ENCODE measurements around the gene ZC3H8.
A peak's percentile ranks its signal among the peaks of the same experiment; 100 is the strongest.

The ZC3H8 gene

DNA sequence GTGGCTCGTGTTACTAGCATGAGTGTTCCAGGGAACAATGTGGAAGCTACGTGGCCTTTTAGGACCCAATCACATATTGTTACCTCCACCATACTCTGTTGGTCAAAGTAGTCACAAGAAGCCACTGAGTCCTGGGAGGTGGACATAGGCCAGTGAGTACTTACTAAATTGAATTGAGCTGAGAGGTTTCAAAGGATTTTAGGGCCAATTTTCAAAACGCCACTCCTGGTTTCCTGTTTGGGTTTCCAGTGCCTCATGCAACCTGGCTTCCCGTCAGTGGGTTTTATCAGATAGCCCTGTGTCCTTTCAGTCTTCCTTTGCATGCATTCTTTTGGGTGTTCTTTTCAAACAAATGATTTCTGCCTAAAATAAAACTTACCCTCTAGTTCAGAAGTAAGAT is 60.4 kb downstream of the ZC3H8 start:
- DNase-seq, result no peak

DNA sequence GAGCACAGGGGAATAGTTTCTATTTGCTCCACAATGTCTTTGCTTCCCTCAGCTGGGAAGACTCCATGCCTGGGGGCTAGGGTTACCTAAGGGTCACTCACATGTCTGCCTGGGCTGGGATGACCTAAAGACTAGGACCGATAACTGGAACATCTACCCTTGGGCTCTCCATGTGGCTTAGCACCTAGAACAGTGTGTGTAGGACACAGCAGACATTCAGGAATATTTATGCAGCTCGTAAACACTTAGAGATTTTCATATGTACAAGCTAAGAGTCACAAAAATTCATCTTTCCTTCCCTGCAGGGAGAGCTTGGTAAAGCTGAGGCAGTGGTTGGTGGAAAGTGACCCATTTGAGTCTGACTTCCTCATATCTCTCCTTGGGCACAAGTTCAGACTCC is 60.8 kb downstream of the ZC3H8 start:
- DNase-seq, result no peak

DNA sequence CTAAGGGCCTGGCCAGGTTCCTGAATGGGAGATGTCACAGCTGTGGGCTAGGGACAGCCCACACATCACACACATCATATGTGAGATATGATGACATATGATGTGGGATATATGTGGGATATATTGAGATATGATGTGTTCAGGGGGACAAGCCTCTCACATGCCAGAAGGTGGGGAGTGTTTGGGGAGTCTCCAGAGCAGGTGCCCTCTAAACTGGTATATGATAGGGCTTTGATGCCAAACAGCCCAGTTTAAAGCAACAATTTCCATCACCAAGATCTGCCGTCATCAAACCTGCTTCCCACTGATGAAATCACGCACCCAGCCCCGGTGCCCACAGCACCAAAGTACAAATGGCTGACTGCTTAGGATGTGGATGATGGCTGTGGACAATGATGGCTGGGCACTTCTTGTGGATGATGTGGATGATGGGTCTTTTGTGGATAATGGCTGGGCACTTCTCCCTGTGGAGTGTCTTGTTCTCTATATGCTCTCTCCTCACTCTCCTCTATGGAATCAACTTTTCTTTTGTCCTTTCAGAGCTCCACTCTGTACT is 65.8 kb downstream of the ZC3H8 start:
- no peak for DNase-seq

DNA sequence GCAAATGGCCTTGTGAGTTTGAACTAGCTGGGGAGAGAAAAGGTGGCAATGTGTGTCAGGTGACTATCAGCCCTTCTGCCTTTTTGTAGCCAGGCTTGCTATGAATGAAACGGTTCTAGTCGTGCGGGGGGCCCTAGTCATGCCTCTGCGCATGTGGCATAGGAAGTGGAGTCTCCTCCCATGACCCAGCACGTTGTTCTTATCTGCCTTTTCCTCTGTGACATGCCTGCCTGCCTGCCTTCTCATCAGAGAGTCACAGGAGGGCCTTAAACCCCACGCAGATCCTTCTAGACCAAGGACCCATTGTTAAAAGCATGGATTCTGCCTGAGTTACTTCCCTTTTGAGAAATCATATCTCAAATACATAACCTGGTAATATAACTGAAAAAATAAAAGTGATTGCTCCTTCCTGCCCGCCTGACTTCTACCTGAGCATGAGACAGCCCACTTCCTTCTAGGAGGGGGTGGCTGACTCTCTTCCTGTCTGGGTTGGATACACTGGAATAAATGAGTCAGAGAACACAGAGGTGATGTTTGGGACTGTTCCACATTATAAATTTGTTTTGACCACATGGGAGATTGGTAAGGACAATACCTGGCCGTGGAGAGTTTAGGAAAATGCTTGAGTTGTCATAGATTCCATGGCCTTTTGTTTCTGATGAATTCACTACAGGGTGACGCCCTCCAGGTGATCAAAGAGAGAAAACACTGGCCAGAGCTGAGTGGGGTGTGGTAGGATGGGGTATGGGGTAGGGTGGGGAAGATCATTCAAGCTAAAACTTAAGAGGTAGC is 66.8 kb downstream of the ZC3H8 start:
- DNase-seq, result peak; percentile 86

DNA sequence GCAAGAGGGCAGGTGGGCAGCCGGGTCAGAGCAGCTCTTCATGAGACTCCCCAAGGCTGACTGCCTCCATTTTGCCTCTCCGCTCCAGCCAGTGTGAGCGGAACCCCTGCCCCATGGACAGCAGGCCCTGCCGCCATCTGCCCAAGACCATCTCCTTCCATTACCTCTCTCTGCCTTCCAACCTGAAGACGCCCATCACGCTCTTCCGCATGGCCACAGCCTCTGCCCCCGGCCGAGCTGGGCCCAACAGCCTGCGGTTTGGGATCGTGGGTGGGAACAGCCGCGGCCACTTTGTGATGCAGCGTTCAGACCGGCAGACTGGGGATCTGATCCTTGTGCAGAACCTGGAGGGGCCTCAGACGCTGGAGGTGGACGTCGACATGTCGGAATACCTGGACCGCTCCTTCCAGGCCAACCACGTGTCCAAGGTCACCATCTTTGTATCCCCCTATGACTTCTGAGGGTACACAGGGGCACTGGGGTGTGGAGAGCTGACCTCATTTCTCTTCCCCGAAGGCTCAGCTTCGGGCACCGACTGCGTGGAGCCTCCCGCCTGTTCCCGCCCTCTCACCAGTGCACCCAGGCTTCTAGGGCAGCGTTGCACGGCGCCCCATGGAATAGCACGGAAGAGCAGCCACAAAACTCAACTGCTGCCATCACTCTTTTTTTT is 67.7 kb downstream of the ZC3H8 start:
- DNase-seq, result no peak

DNA sequence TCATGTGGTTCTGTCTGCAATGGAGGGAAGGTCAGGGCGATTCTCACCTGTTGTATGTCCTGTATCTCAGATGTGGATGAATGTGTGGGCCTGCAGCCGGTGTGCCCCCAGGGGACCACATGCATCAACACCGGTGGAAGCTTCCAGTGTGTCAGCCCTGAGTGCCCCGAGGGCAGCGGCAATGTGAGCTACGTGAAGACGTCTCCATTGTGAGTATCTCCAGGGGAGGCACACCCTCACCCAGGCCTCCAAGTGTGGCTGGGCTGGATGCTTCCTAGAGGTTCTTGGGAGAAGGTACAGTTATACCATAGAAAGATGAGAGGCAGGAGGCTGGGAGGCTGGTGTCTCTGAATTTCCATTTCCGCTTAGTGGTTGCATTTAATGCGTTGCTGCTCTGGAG is 69.7 kb downstream of the ZC3H8 start:
- DNase-seq, result no peak

DNA sequence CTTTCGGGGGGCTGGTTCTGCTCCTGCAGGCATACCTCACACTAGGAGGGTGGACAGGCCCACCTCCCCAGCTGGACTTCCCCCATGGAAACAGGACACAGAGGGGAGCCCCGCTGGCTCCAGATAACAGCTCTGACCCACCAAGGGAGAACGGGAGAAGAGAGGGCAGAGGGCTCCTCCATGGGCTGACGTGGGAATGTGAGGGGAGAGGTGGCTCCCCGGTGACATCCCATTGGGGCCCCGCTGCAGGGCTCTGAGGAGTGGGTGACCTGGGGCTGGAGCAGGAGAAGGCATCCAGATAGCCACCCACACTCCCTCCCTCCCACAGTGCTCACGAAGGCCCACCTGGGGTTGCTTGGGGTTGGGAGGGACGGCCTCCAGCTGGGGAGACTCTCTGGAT is 70.7 kb downstream of the ZC3H8 start:
- no peak for DNase-seq

DNA sequence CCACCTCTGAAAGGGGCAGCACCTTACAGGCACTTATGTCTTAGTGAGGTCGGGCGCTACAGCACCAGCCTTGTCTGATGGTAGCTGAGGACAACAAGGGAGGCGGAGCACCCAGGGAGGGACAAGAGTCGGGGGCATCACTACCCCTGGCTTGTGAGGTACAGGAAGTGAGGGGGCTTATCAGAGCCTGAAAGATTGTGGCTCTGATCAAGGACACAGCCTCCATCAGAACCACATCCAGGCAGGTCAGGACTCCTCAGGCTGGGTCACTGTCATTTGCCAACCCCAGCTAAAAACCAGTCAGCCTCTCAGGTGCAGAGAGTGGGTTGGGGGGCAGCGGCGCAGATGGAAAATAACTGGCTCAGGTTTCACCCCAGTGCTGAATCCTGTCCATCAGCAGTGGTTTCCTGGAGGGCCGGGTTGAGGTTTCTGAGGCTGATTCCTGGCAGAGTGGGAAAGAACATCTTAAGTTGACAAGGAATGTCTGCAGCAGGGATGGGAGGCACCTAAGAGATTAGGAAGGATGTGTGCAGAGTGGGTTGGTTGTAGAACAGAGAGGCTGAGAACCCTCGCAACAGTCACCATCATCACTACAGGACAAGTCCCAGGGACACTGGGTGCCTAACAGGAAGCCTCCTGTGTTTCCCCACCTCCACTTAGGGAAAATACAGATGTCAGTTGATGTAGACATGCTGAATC is 71.4 kb downstream of the ZC3H8 start:
- peak; percentile 9 for DNase-seq

DNA sequence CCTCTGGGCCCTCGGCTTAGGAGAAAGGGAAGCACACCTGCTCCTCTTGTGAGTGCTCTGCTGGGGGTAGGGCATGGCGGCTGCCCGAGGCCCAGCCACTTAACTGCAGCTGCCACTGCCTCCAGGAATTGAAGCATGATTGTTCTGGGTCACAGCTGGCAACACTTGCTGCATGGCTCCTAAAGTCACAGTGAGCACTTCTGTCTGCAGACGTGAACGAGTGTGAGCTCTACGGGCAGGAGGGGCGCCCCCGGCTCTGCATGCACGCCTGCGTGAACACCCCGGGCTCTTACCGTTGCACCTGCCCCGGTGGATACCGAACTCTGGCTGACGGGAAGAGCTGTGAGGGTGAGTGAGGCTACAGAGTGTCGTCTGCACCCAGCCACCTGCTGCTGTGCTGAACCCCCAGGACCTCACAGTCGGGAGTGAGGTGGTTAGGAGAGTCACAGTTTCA is 72.2 kb downstream of the ZC3H8 start:
- peak; percentile 52 for DNase-seq

DNA sequence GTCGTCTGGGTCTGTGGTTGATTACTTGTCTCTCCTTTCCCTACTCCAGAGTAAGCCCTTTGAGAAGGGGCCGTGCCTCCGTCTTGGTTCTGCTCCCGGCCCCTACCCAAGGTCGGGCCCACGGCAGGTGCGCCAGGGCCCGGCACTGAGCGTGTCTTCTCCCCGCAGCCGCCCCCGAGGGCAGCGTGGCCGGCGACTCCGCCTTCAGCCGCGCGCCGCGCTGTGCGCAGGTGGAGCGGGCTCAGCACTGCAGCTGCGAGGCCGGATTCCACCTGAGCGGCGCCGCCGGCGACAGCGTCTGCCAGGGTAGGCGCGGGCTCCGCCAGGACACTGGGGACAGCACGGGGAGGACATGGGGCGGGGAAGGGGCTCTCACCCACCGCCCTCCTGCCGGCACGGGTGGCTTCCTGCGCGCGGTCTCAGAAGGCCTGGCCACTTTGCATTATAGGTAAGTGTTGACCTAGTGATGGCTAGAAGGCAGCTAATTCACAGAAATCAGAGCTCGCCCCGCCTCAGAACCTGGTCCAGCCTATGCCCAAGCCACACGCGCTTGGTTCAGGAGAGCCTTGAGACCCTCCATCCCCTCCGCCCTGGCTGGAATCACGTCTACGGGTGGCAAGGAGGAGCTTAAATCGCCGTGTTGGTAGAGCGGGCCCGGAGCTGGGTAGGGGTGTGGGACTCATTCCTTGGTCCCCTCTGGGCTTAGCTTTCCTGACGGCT is 73.1 kb downstream of the ZC3H8 start:
- DNase-seq, result peak; percentile 74

DNA sequence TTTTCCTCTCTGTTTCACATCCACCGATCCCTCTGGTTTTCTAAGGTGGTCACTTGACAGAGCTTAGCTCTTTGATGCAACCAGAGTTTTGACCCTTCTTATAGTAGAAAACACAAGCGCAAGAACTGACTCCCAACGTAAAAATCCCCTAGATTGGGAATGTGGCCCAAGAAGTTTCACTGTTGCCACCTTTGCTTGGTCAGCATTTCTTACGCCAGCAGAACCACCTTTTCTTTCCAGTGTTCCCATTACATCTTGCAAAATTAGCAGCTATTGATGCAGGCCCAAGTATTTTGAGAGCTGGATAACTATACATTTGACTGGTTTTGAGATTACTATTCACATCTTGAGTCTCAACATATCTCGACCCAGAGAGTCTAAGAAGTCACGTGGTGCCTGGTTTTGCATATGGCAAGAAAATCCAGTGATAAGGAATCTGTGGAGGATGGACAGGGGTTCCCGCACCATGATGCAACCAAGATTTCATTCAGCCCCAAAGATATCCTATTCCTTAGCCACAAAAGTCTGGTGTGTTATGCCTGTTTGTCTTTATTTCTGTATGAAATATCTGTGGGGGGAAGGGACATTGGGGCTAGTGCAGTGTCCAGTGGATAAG is 78.8 kb downstream of the ZC3H8 start:
- no peak for DNase-seq

DNA sequence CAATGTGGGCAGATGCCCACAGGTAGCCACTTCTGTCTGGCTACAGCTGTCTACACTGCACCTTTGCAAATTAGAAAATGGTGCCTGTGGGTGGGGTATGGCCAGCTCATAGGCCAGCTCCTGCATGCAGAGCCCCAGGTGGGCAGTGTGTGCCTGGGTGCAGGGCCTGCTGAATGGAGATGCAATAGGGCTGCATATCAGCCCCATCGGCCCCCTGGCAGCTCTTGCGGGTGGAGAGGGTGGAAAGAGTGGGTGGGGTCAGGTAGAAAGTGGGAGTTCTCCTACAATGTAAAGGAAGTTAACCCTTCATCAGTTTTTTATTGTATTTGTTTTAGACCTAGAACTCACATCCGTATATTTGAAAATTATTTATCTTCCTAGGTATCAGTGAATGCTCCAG is 79.5 kb downstream of the ZC3H8 start:
- no peak for DNase-seq

DNA sequence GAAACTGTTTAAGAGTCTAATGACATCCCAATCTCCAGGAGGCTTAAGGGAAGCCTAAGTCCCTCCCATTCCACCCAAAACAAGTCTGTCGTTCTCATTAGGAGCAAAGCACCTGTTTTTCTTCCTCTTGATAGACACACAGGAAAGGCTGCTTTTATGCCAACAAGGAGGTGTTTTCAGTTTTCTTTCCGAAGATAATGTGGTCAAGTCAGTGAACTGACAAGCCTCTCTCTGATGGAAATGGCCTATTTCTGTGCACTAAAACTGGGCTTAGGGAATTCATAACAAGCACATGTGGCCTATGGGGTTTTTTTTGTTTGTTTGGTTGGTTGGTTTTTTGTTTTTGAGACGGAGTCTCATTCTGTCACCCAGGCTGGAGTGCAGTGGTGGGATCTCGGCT is 80.5 kb downstream of the ZC3H8 start:
- no peak for DNase-seq

DNA sequence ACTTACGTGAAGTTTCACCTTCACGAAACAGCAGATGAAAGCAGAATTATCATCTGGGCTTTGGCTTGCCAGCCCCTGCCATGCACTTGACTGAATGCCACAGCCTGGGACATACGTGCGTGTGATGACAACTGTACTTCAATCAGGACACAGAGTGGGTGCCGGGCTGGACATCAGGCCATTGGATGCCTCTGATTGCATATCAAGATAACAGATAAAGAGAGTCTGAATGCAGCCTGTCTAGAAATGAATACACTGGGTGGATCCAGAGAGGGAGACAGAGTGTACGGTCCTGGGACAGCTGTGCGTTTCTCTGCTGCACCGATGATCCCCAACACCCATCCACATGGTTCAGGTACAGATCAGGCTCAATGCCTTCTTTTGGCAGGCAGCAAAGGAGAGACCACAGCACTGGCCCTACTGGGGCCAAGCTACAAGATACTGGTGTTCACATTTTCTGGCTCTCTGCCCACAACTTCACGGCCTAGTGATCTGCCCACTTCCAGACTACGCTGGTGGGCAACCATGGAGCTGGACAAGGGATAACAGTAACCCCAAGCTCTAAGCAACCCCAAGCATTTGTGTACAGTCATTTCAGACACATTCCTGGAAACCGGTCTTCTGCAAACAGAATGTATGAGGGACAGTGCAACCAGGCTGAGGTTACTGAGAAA is 81.1 kb downstream of the ZC3H8 start:
- no peak for DNase-seq

DNA sequence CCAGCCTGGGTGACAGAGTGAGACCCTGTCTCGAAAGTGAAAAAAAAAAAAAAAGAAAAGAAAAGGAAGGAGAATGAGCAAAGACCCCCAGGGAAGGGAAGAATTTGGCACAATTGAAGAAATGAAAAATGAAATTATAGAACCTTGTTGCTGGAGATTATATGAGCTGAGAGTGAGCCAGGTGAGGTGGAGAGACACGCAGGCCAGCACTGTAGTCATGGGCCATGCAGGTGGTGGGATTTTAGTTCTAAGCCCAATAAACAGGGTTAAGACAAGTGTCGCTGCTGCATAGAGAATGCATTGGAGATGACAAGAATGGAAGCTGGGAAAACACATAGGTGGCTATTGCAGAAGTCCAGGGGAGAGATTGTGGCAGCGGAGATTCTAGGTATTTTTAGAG is 84.3 kb downstream of the ZC3H8 start:
- DNase-seq, result no peak

DNA sequence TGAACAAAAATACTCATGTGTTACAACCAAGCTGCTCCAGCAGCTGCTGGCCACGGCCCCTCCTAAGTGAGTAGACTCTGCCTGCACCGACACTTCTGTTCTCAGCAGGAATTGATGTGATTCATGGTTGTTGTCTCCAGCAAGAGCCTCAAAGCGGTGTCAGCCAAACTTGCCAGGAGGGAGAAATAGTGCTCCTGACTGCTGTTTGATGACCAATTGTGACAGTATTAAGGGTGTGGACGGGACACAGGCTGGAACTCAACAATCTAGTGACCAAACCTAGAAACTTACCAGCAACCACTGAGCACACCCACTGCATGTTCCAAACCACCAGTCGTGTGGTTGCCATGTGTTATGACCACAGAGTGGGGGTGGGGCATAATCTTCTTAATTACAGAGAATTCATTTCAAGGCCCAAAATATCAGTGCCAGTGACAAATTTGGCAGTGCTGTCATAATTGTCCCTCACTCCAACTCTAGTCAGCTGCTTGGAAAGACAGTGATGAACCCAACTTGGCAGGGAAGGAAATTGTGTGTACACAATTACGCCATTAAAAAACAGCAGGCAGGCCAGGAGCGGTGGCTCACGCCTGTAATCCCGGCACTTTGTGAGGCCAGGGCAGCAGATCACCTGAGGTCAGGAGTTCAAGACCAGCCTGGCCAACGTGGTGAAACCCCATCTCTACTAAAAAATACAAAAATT is 86.3 kb downstream of the ZC3H8 start:
- no peak for DNase-seq

DNA sequence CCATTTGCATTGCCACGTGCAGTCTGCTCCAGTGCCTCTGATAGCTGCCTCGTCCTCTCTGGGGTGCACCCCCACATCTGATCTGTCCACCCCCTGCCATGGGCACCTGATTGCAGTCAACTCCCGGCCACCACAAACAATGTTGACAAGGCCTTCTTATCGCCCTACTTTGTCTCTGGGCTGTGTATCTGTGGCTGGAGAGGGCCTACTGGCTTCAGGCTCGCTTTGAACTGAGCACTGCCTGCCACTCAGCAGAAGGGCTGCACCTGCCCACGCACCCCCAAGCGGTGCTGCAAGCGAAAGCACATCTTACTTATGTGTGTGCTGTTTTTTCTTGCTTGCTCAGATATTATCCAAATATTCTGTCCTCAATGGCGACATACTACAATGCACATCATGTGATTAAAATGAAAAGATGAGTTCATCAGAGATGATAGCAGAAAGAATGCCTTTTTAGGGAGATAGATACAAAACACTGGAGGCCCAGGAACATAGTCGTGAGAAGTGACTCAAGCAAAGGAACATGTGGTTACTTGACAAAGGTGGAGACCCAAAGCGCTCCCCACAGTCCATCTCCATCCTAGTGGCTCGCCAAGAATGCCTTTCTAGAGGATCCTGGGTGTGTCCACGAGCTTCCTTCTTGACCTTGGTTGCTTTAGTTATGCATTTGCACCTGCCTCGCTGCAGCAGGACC is 87.9 kb downstream of the ZC3H8 start:
- DNase-seq, result peak; percentile 12

DNA sequence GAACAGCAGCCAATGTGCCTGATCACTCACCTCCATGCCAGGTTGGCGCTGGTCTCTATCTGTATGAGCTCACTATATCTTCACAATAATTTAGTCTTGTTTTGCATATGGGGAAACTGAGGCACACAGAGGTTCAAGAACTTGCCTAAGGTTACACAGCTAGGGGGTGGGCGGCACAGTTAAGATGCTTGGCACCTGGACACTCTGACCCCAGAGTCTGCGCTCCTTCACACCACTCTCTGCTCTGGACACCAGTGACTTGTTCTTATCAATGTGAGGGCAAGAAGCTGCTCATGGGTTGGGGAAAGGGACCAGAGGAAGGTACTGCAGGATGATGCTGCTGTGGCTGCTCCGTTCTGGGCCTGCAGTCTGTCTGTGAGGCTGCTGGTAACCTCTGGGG is 89.5 kb downstream of the ZC3H8 start:
- DNase-seq, result no peak

DNA sequence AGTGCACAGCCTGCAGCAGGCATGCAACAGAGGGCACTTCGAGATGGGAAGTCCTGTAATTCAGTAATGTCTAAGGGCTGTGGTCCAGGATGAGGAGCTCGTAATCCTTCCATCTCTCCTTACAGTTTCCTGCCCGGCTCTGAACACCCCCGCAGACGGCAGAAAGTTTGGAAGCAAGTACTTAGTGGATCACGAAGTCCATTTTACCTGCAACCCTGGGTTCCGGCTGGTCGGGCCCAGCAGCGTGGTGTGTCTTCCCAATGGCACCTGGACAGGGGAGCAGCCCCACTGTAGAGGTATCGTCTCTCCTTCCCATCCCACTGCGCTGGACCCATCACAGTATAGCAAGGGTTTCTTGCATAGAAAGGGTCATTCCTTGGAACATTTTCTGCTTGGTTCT is 90.0 kb downstream of the ZC3H8 start:
- DNase-seq, result no peak

DNA sequence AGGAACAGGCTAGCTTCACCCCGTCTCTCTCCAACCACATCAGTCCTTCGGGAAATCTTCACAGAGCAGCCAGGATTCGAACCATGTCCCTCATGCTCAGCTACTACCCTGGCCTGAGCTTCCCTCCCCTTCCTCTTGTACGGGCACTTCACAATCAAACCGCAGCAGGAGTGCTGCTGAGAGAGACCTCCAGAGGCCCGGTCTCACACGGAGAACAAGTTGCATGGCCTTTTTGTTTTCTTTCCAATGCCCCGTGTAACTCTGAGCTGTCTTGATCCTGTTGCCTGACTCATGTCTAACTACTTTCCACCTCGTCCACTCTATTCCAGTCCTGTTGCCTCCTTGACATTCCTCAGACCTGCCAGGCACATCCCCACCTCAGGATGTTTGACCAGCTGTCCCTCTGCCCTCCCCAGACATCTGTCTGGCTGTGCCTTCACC is 91.3 kb downstream of the ZC3H8 start:
- DNase-seq, result no peak

DNA sequence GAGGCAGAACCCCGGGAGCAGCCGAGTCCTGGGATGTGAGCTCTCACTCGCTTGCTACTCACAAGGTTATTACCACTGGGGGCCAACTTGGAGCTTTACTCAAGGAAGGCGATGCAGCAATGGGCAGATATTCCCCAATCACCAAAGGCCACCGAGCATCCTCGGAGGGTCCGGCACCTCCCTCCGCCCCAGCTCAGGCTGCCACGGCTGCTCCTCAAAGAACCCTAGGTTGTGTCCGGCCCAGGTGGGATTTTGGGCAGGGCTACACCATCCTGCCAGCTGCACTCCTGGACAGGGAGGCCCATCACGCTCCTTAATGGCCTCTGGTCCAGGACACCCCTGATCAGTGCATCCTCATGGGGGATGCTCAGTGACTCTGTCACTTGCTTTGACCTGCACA is 91.9 kb downstream of the ZC3H8 start:
- no peak for DNase-seq
